HepG2 (cell line): ENCODE measurements around the gene TTLL1. TPM values are rescaled to one million over a fixed set of nuclear protein-coding genes. Genes with fewer than 3 reads are reported as not detected.

ENCODE experiments used
- FOSL1 ChIP-seq: sonication (generic); formaldehyde crosslinking; IDR thresholded peaks from 2 replicates; pipeline ENCODE4 v1.9.0; 2021; ENCODE audit warnings: missing genetic modification reagents, borderline replicate concordance
- FOSL2 ChIP-seq: sonication (generic); formaldehyde crosslinking; IDR thresholded peaks from 2 replicates; pipeline ENCODE4 v1.4.0; 2020; ENCODE audit warnings: missing genetic modification reagents
- FOXA1 ChIP-seq, 2 experiments: fragments of 450-650 bp in 1 of 2; sonication (generic) in 1 of 2; formaldehyde crosslinking in 1 of 2; IDR thresholded peaks; 2 replicates each; pipeline versions ENCODE4 v1.4.0 to v1.6.1; 2016 to 2020; ENCODE audit warnings: missing genetic modification reagents in 1 of 2
- HMG20B ChIP-seq: conservative IDR thresholded peaks from 2 replicates; pipeline ENCODE4 v1.6.1; 2016; ENCODE audit warnings: missing genetic modification reagents, missing compliant biosample characterization
- HOXA9 ChIP-seq: sonication (generic); formaldehyde crosslinking; IDR thresholded peaks from 2 replicates; pipeline ENCODE4 v1.8.1; 2022; ENCODE audit warnings: missing genetic modification reagents, mild to moderate bottlenecking, moderate library complexity, borderline replicate concordance
- ISL2 ChIP-seq: sonication (generic); formaldehyde crosslinking; IDR thresholded peaks from 2 replicates; pipeline ENCODE4 v1.5.0; 2020; ENCODE audit warnings: missing genetic modification reagents
- KDM2A ChIP-seq: sonication (generic); formaldehyde crosslinking; IDR thresholded peaks from 2 replicates; pipeline ENCODE4 v1.4.0; 2020; ENCODE audit warnings: low read depth, missing genetic modification reagents, borderline replicate concordance
- PLRG1 ChIP-seq: fragments of 450-650 bp; conservative IDR thresholded peaks from 2 replicates; pipeline ENCODE4 v1.6.1; 2016
- SAP130 ChIP-seq: IDR thresholded peaks from 2 replicates; pipeline ENCODE4 v1.6.1; 2016; ENCODE audit warnings: low read depth
- SIX1 ChIP-seq: sonication (generic); formaldehyde crosslinking; IDR thresholded peaks from 2 replicates; pipeline ENCODE4 v1.4.0; 2020; ENCODE audit warnings: missing genetic modification reagents, borderline replicate concordance
- ZFP36L1 ChIP-seq: sonication (generic); formaldehyde crosslinking; IDR thresholded peaks from 2 replicates; pipeline ENCODE4 v1.8.0; 2022; ENCODE audit warnings: mild to moderate bottlenecking, missing genetic modification reagents, moderate library complexity
- ZFYVE20 ChIP-seq: sonication (generic); formaldehyde crosslinking; IDR thresholded peaks from 2 replicates; pipeline ENCODE4 v1.8.0; 2023; ENCODE audit warnings: low read depth, mild to moderate bottlenecking, moderate library complexity, missing genetic modification reagents, borderline replicate concordance
- ZNF614 ChIP-seq: IDR thresholded peaks from 2 replicates; pipeline ENCODE4 v1.6.1; 2018; ENCODE audit warnings: missing biosample characterization, missing genetic modification reagents, inconsistent platforms, borderline replicate concordance
- ZNF773 ChIP-seq: sonication (generic); formaldehyde crosslinking; IDR thresholded peaks from 2 replicates; pipeline ENCODE4 v1.4.0; 2020; ENCODE audit warnings: missing genetic modification reagents, borderline replicate concordance
- ZSCAN21 ChIP-seq: sonication (generic); formaldehyde crosslinking; IDR thresholded peaks from 2 replicates; pipeline ENCODE4 v1.8.0; 2022; ENCODE audit warnings: mild to moderate bottlenecking, missing genetic modification reagents, moderate library complexity, borderline replicate concordance
- polyA plus RNA-seq, 8 experiments: library from polyadenylated mRNA; depleted of rRNA in 3 of 8; stranded (reverse) in 7 of 8; unstranded in 1 of 8; fragments of >200 nt; fragmentation: Illumina TruSeq in 4 of 8; extraction: Trizol in 4 of 8; gene quantifications; 2 replicates each; pipeline versions ENCODE4 v1.2.1 to v1.2.3, GENCODE V29; 2011 to 2016; ENCODE audit warnings: low read depth in 4 of 8, missing spikeins in 1 of 8, mixed read lengths in 1 of 8; ENCODE audit not compliant: insufficient read depth in 1 of 8
- total RNA-seq, 5 experiments: library from RNA; depleted of rRNA; stranded (reverse); fragments of >200 nt; fragmentation: Illumina TruSeq; extraction: Trizol; gene quantifications; 2 replicates each; pipeline ENCODE4 v1.2.3, GENCODE V29; 2016; ENCODE audit warnings: low read depth in 1 of 5
- TF ChIP-seq, protein P1 (sequence below): sonication (generic); formaldehyde crosslinking; IDR thresholded peaks from 2 replicates; pipeline ENCODE4 v1.8.1; 2023; ENCODE audit warnings: missing genetic modification reagents, inconsistent platforms, borderline replicate concordance
- TF ChIP-seq, protein P2 (sequence below): sonication (generic); formaldehyde crosslinking; IDR thresholded peaks from 2 replicates; pipeline ENCODE4 v1.5.1; 2020; ENCODE audit warnings: mild to moderate bottlenecking, missing genetic modification reagents, moderate library complexity
- TF ChIP-seq, protein P3 (sequence below): sonication (generic); formaldehyde crosslinking; IDR thresholded peaks from 2 replicates; pipeline ENCODE4 v1.4.0; 2020; ENCODE audit warnings: missing genetic modification reagents, mild to moderate bottlenecking, borderline replicate concordance
- TF ChIP-seq, protein P4 (sequence below): IDR thresholded peaks from 2 replicates; pipeline ENCODE4 v1.6.1; 2016; ENCODE audit warnings: mild to moderate bottlenecking, missing biosample characterization, missing genetic modification reagents
- TF ChIP-seq, protein P5 (sequence below): sonication (generic); formaldehyde crosslinking; IDR thresholded peaks from 2 replicates; pipeline ENCODE4 v1.4.0; 2020; ENCODE audit warnings: mild to moderate bottlenecking, missing genetic modification reagents

TTLL1 gene
- total and polyA plus RNA-seq, 2 of the 13 experiments (the other 11 are each of a cell fraction or from before 2014, with no cell fraction given): 1.6 to 5.3 TPM

DNA sequence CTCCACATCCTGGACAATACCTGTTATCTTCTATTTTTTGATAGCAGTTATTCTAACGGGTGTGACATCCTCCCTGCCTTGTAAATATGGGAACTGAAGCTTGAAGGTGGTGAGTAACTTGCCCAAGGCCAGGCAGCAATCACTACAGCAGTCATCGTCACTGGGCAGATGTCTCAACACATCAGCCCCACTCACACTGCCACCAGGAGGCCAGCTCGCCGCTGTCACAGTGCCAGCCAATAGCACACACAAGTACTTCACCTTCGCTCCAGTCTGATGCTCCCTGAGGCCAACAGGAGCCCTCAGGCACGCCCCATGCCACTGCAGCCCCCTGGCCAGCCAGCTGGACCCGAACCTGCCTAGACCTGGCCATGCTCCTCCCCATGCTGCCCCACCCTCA lies 4.9 kb upstream of the TTLL1 start (continued):
- TF ChIP-seq FOSL2 (CRISPR knock-in tag): peak; percentile 50; the same call in 1 of the 2 replicates
- no peak for TF ChIP-seq SIX1 (CRISPR knock-in tag)
- no peak for TF ChIP-seq FOSL1 (CRISPR knock-in tag)
- no peak for TF ChIP-seq HMG20B
- TF ChIP-seq, protein P1, sequence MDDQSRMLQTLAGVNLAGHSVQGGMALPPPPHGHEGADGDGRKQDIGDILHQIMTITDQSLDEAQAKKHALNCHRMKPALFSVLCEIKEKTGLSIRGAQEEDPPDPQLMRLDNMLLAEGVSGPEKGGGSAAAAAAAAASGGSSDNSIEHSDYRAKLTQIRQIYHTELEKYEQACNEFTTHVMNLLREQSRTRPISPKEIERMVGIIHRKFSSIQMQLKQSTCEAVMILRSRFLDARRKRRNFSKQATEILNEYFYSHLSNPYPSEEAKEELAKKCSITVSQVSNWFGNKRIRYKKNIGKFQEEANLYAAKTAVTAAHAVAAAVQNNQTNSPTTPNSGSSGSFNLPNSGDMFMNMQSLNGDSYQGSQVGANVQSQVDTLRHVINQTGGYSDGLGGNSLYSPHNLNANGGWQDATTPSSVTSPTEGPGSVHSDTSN (CRISPR knock-in tag): no peak
- TF ChIP-seq PLRG1: no peak
- TF ChIP-seq ZFP36L1: no peak
- no peak for TF ChIP-seq ISL2
- TF ChIP-seq ZNF614 (CRISPR knock-in tag): no peak
- TF ChIP-seq, protein P2, sequence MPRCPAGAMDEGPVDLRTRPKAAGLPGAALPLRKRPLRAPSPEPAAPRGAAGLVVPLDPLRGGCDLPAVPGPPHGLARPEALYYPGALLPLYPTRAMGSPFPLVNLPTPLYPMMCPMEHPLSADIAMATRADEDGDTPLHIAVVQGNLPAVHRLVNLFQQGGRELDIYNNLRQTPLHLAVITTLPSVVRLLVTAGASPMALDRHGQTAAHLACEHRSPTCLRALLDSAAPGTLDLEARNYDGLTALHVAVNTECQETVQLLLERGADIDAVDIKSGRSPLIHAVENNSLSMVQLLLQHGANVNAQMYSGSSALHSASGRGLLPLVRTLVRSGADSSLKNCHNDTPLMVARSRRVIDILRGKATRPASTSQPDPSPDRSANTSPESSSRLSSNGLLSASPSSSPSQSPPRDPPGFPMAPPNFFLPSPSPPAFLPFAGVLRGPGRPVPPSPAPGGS (CRISPR knock-in tag): no peak
- TF ChIP-seq, protein P3, sequence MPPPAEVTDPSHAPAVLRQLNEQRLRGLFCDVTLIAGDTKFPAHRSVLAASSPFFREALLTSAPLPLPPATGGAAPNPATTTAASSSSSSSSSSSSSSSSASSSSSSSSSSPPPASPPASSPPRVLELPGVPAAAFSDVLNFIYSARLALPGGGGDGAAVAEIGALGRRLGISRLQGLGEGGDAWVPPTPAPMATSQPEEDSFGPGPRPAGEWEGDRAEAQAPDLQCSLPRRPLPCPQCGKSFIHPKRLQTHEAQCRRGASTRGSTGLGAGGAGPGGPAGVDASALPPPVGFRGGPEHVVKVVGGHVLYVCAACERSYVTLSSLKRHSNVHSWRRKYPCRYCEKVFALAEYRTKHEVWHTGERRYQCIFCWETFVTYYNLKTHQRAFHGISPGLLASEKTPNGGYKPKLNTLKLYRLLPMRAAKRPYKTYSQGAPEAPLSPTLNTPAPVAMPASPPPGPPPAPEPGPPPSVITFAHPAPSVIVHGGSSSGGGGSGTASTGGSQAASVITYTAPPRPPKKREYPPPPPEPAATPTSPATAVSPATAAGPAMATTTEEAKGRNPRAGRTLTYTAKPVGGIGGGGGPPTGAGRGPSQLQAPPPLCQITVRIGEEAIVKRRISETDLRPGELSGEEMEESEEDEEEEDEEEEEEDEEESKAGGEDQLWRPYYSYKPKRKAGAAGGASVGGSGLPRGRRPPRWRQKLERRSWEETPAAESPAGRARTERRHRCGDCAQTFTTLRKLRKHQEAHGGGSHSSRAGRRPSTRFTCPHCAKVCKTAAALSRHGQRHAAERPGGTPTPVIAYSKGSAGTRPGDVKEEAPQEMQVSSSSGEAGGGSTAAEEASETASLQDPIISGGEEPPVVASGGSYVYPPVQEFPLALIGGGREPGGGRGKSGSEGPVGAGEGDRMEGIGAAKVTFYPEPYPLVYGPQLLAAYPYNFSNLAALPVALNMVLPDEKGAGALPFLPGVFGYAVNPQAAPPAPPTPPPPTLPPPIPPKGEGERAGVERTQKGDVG: no peak
- TF ChIP-seq KDM2A (CRISPR knock-in tag): peak; percentile 23; the same call in 1 of the 2 replicates
- no peak for TF ChIP-seq HOXA9 (CRISPR knock-in tag)
- TF ChIP-seq ZFYVE20 (CRISPR knock-in tag): no peak
- TF ChIP-seq ZNF773 (CRISPR knock-in tag): no peak
- no peak for TF ChIP-seq ZSCAN21 (CRISPR knock-in tag)
- peak; percentile 29; the same call in 1 of the 2 replicates for TF ChIP-seq SAP130 (CRISPR knock-in tag)
- TF ChIP-seq, protein P4, sequence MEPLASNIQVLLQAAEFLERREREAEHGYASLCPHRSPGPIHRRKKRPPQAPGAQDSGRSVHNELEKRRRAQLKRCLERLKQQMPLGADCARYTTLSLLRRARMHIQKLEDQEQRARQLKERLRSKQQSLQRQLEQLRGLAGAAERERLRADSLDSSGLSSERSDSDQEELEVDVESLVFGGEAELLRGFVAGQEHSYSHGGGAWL: no peak
- TF ChIP-seq, protein P5, sequence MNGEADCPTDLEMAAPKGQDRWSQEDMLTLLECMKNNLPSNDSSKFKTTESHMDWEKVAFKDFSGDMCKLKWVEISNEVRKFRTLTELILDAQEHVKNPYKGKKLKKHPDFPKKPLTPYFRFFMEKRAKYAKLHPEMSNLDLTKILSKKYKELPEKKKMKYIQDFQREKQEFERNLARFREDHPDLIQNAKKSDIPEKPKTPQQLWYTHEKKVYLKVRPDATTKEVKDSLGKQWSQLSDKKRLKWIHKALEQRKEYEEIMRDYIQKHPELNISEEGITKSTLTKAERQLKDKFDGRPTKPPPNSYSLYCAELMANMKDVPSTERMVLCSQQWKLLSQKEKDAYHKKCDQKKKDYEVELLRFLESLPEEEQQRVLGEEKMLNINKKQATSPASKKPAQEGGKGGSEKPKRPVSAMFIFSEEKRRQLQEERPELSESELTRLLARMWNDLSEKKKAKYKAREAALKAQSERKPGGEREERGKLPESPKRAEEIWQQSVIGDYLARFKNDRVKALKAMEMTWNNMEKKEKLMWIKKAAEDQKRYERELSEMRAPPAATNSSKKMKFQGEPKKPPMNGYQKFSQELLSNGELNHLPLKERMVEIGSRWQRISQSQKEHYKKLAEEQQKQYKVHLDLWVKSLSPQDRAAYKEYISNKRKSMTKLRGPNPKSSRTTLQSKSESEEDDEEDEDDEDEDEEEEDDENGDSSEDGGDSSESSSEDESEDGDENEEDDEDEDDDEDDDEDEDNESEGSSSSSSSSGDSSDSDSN: peak; percentile 44; the same call in 1 of the 2 replicates
- no peak for TF ChIP-seq FOXA1 (IDR thresholded peaks at IDR 0.05)
- 0 out of 2 replicates have a peak, but pooled peaks have one; percentile 5 for TF ChIP-seq FOXA1 (CRISPR knock-in tag; IDR thresholded peaks at IDR 0.05)
